ENCODE results near the gene CHST8. TPM values are rescaled to one million over a fixed set of nuclear protein-coding genes. Genes with fewer than 3 reads are reported as not detected.
"Not testable (repeated sequence)": the region's sequence is repeated elsewhere in the genome, so short reads cannot be mapped to it uniquely, and the experiment has no call there.

The CHST8 gene
- polyA plus RNA-seq, 1 experiment, result not detected

DNA sequence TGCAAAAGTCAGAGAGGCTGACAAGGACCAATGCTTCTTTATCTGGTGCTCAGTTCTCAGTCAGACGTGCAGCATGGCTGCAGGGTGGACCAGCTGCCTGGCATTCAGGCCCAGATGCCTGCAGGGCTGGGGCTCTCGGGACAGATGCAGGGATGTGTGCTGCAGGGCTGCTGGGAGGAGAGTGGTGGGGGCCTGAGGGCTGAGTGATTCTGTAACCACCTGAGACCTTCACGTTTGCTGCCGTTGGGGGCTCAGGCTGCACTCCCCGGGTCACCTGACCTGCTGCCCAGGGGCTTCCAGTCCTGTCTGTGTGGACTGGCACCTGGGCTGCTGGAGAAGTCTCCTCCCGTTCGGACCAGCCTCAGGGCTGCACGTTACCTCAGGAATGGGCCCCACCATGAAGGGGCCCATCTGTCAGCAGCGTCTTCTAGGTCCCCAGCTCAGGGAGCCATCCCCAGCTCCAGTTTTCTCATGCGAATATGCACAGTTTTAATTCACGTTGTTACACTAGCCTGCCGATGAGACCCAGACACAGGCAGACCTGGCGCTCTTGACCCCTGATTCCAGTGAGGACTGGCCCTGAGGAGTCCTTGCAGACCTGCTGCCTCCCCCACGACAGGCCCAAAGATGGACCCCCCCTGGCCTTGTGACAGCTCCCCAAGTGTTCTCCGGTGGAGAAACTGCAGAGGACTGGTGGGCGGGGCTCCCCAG, 191.8 kb downstream of the CHST8 start:
- Histone ChIP-seq H3K9me3 (ENCODE audit: control insufficient read depth, insufficient read depth, low read length) (no peaks in the 10 kb centered on the region; the same call in 1 of the 2 replicates), H3K27ac (ENCODE audit: low read depth, low read length) (no peak overlapping the region), H3K27me3 (ENCODE audit: control insufficient read depth, insufficient read depth, low read length) (no peaks in the 10 kb centered on the region), H3K4me3 (ENCODE audit: low read depth, low read length) (no peak overlapping the region)
- CTCF ChIA-PET, result interaction anchor here (0.8 kb wide), 1 partner anchor 283 kb away, joined by 3 read pairs; no protein-coding TSS in a partner anchor
- TF ChIP-seq, protein P1, sequence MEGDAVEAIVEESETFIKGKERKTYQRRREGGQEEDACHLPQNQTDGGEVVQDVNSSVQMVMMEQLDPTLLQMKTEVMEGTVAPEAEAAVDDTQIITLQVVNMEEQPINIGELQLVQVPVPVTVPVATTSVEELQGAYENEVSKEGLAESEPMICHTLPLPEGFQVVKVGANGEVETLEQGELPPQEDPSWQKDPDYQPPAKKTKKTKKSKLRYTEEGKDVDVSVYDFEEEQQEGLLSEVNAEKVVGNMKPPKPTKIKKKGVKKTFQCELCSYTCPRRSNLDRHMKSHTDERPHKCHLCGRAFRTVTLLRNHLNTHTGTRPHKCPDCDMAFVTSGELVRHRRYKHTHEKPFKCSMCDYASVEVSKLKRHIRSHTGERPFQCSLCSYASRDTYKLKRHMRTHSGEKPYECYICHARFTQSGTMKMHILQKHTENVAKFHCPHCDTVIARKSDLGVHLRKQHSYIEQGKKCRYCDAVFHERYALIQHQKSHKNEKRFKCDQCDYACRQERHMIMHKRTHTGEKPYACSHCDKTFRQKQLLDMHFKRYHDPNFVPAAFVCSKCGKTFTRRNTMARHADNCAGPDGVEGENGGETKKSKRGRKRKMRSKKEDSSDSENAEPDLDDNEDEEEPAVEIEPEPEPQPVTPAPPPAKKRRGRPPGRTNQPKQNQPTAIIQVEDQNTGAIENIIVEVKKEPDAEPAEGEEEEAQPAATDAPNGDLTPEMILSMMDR (IDR thresholded peaks at IDR 0.05; ENCODE audit: low read depth, low read length), result no peak
- DNase-seq (ENCODE audit: low read depth, low spot score), result no peak
- POLR2A ChIA-PET, result no interaction called here

DNA sequence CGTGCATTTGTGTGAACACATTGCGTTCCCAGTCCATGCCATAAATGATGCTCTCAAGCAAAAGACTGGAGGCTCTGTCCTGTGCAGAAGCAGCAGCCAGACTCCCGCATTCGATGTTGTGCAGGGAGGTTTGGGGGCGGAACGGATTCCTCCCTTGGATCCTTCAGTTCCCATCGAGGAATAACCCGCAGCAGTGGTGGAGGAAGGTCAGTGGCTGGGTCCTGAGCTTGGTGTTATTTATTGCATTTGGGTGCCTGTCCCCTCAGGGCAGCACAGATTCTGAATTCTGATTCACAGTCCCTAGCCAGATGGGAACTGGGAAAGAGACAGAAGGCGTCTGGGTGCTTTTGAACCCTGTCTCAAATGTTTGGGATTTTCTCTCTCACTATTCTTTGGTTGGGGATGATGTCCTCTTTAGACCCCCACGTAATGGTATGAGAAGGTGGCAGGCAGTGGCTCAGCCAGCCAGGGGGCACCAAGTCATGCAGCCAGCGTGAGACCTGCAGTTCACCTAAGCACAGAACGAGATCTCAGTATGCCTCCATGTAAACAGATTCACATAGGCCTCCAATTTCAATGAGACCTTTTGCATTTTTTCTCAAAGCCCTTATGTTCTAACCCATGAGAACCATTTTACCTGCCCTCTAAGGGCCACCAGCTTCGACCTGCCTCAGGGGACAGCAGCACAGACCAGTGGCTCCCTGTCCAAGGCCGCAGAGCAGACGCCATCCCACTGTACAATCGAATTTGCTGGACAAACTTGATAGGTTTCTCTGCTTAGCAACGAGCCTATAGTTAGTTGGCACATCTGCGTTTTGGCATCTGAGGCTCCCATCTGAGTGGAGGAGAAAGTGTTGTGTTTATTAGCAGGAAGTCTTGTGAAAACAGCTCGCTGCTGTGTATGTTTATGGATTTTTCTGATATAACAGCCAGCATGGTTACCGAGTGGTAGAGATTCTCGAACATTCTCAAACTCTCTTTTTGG, 192.7 kb downstream of the CHST8 start:
- TF ChIP-seq, protein P1 (IDR thresholded peaks at IDR 0.05; ENCODE audit: low read depth, low read length), result no peak
- H3K27me3 ChIP-seq (ENCODE audit: control insufficient read depth, insufficient read depth, low read length), result no peaks in the 10 kb centered on the region
- H3K27ac ChIP-seq (ENCODE audit: low read depth, low read length), result no peak overlapping the region
- H3K9me3 ChIP-seq (ENCODE audit: control insufficient read depth, insufficient read depth, low read length), result no peaks in the 10 kb centered on the region; the same call in 1 of the 2 replicates
- CTCF ChIA-PET, result interaction anchor here (0.6 to 2.1 kb wide), 3 partner anchors 20 to 353 kb away, joined by 3 to 10 read pairs (median 4); no protein-coding TSS in a partner anchor
- POLR2A ChIA-PET, result no interaction called here
- no peak overlapping the region for H3K4me3 ChIP-seq (ENCODE audit: low read depth, low read length)
- no peak for DNase-seq (ENCODE audit: low read depth, low spot score)

DNA sequence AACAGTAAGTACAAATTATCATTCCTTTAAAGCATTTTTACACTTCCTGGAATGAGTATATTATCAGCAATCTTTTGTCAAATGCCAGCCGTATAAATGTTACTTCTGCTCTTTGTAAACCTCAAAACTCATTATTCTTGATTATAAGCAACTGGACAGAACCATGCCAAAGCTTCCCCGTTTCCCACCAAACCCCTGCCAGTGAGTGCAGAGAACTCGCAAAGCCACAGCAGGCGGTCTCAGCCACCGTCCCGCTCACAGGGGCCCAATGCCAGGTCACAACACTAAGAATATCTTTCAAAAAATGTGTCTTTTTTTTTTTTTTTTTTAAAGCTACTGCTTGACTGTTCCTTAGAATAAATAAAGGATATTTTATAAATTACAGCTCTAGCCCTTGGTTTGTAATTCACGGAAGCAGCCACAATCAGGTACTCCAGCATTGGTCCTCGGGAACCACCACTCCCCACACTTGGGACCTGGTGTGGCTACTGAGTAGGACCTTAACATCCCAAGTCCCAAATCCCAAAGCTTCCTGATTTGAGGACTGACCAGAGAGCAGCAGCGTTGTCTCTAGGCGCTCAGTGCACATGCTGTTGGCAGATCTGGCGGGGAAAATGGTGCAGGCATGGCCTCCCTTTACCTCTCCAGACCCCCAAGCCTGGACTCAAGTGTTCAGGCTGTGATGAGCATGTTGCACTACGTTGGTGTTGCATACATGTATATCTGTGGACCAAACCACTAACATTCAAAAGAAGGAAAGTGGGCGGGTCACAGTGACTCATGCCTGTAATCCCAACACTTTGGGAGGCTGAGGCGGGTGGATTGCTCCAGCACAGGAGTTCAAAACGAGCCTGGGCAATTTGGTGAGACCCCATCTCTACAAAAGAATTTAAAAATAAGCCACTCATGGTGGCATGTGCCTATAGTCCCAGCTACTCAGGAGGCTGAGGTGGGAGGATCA, 193.9 kb downstream of the CHST8 start:
- Histone ChIP-seq H3K9me3 (ENCODE audit: control insufficient read depth, insufficient read depth, low read length) (no peaks in the 10 kb centered on the region; the same call in 1 of the 2 replicates), H3K27me3 (ENCODE audit: control insufficient read depth, insufficient read depth, low read length) (no peaks in the 10 kb centered on the region), H3K4me3 (ENCODE audit: low read depth, low read length) (no peak overlapping the region), H3K27ac (ENCODE audit: low read depth, low read length) (no peak overlapping the region)
- DNase-seq (ENCODE audit: low read depth, low spot score), result no peak
- ChIA-PET CTCF (interaction anchor here (0.6 to 2.1 kb wide), 5 partner anchors 21 to 399 kb away, joined by 3 to 10 read pairs (median 4); no protein-coding TSS in a partner anchor), POLR2A (no interaction called here)
- TF ChIP-seq, protein P1 (IDR thresholded peaks at IDR 0.05; ENCODE audit: low read depth, low read length), result no peak

DNA sequence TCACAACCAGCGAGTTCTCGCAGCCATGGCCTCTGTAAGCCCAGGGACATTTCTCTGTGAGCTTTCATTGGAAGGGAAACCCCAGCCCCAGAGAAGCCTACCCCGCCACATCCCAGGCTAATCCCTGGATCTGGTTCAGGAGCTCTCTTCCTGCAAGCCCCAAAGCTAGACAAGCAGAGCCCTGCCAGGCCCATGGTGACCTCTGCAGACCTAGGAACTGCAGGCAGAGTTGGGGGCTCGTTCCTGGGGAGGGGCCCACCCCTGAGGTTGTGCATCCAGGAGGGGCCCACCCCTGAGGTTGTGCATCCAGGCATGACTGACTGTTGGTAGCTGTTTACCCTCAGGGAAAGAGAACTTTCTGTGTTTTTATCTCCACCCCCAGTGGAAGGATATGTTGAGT, 196.7 kb downstream of the CHST8 start:
- ChIA-PET POLR2A (no interaction called here), CTCF (interaction anchor here (1.1 to 1.8 kb wide), 3 partner anchors 24 to 180 kb away, joined by 3 to 13 read pairs (median 9); no protein-coding TSS in a partner anchor)
- H3K27me3 ChIP-seq (ENCODE audit: control insufficient read depth, insufficient read depth, low read length), result no peaks in the 10 kb centered on the region
- H3K9me3 ChIP-seq (ENCODE audit: control insufficient read depth, insufficient read depth, low read length), result no peaks in the 10 kb centered on the region
- DNase-seq (ENCODE audit: low read depth, low spot score), result no peak
- TF ChIP-seq, protein P1 (IDR thresholded peaks at IDR 0.05; ENCODE audit: low read depth, low read length), result no peak
- no peak overlapping the region for H3K27ac ChIP-seq (ENCODE audit: low read depth, low read length)
- no peak overlapping the region for H3K4me3 ChIP-seq (ENCODE audit: low read depth, low read length)

DNA sequence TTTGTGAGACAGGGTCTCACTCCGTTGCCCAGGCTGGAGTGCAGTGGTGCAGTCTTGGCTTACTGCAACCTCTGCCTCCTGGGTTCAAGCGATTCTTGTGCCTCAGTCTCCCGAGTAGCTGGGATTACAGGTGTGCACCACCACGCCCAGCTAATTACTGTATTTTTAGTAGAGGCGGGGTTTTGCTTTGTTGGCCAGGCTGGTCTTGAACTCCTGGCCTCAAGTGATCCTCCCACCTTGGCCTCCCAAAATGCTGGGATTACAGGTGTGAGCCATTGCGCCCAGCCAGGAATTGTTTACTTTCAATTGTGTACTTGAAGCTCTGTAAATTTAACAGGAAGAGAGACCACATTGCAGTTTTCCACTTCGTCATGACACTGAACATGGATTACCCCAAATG, 197.3 kb downstream of the CHST8 start:
- not testable (repeated sequence) for H3K4me3 ChIP-seq (ENCODE audit: low read depth, low read length); DNase-seq (ENCODE audit: low read depth, low spot score); H3K27me3 ChIP-seq (ENCODE audit: control insufficient read depth, insufficient read depth, low read length); H3K9me3 ChIP-seq (ENCODE audit: control insufficient read depth, insufficient read depth, low read length); H3K27ac ChIP-seq (ENCODE audit: low read depth, low read length)
- ChIA-PET CTCF (interaction anchor here (0.5 to 1.5 kb wide), 4 partner anchors 25 to 299 kb away, joined by 3 to 13 read pairs (median 4); no protein-coding TSS in a partner anchor), POLR2A (interaction anchor here (0.7 kb wide), 1 partner anchor 70 kb away, joined by 8 read pairs; no protein-coding TSS in a partner anchor)

Data from AG04450 (cell line).